Kidney glomerular epithelial cell (primary cell): ENCODE data around the gene ERN1.

ENCODE experiments used
- DNase-seq: peaks from one replicate; lab custom pipeline; 2025; lab: John Stamatoyannopoulos, UW

The ERN1 gene

DNA sequence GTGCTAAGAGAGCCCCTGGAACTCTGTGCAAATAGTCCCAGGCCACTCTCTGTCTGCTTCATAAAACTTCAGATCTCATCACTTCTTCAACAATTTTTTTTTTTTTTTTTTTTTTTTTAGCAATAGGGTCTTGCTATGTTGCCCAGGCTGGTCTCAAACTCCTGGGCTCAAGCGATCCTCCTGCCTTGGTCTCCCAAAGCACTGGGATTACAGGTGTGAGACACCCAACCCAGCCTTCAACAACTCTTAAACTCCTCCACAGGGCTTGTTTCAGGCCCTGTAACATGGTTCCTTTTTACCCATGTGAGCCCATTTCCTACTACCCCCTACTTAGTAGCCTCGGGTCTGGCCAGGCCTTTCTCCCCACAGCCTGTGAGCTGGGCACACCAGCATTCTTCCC is 70.2 kb downstream of the ERN1 start:
- DNase-seq = no peak

DNA sequence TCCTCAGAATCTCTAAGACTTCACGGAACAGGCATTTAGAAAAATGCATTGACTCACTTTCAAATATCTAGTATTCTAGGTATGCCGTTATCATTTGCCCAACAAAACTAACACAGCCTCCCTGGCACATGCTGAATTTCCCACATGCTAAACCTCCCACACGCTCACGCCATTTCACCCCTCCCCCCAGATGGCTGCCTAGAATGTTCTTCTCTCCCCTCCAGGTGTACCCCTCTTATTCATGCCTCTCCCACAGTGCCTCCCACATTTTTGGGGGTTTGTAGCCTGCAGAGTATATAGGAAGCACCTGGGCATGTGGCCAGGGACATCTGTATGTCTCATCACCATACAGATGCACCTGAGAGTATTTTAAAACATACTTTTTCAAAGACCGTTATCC is 71.3 kb downstream of the ERN1 start:
- DNase-seq = peak; percentile 41

DNA sequence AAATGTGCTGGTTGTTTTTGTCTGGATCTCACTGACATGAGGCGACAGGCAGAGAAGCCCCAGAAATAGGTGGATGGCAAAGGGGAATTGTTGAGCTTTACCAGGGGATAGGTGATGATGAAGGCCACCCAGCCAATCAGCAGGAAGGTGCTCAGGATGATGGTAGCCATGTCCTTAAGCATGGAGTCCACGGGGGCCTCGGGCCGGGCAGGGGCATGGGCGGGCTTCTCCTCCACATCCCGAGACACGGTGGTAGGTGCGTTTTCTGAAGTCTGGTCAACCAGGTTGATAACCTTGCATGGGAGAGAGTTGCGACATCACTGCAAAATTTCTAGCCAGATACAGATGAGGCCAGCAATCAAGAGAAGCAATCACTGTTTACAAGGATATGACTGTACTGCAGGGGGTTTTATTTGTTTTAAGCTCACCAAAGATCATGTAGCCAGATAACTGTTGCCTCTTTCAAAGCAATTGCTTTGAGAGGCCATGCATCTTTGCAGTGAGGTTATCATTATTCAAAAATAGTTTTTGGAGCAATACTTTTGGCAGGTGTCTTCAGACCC is 72.2 kb downstream of the ERN1 start:
- no peak for DNase-seq

DNA sequence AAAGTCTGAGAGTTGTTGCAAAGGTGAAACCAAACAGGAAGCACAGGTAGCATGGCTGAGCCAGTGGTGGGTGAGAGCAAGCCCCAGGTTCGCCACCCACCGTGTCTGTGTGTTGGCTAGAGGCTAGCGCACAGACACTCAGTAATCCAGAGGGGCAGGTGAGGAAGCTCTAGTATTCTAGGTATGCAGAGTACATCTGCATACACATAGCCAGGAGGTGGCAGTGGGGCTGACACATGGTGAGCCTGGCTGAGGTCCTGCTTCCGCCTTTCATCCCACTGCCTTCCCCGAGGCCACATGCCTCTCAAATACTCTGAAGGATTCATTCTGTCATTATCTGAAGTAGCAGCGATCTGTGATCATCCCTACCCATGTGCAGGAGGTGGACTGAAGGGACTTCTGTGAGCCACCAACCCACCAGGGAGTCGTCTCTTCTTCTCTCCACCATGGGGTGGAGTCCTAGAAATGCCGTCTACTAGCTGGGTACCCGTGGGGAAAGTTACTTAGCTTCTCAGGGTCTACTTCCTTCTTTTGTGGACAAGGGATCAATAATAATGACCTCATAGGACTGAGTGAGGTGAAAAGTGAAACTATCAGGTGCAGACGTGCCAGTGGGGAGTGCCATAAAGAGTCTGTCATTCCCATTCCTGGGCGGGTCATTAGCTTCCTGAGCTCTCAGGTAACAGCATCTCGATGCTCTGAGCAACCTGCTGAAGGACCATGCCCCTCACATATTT is 73.5 kb downstream of the ERN1 start:
- DNase-seq = no peak

DNA sequence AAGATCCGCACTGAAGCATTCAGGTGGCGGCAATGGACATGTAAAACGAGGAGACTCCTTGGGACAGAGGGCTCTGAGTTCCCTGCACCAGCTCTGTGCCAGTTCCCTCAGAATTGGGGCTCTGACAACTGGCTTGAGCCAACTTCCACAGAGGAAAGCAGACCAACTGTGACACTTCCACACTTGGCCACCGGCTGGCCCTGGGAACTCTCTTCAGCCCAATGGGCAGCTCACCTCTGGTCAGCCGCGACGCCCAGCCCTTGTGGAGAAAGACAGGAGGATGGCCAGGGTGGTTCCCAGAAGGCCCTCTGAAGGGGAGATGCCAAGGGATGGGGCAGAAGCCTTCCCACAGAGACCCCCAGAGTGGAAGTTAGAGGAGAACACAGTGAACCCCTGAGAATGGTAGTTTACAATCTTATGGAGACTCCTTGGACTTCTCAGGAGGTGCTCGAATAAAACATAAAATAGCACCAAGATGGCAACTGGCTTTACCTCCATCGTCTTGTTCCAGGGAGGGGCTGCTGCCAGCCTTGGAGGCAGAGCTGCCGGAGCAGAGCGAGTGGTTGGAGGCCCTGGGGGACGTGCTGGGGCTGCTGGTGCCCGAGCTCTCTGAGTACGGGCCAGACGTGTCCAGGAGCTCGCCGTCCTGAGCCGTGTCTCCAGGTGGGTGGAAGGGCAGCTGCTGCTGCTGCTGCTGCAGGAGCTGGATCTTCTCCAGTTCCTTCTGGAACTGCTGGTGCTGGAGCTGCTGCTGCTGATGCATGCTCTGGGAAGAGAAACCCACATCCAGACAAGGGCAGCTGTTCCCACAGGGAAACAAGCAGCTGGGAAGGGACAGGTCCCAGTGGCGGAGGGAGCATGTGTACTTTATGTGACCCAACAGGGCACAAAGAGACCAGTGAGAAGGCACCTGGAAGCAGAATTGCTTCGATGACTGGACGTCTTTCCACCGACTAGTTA is 74.5 kb downstream of the ERN1 start:
- no peak for DNase-seq

DNA sequence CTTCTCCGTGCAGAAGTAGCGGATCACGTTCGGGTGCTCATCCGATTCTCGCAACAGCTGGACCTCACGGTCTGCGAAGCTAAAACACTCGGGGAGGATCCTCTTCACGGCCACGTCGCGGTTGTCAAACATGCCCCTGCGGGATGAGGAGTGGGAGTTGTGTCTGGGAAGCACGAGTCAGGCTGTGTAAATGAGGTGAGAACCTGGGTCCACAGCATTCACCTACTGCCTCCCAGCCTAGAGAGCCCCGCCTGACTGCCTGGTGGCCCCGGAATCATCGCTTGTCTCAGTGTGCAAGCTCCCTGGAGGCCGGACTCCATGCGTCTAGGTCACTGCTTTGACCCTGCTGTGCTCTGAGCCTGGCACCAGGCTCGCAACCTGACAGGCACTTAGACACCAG is 75.6 kb downstream of the ERN1 start:
- DNase-seq = no peak

DNA sequence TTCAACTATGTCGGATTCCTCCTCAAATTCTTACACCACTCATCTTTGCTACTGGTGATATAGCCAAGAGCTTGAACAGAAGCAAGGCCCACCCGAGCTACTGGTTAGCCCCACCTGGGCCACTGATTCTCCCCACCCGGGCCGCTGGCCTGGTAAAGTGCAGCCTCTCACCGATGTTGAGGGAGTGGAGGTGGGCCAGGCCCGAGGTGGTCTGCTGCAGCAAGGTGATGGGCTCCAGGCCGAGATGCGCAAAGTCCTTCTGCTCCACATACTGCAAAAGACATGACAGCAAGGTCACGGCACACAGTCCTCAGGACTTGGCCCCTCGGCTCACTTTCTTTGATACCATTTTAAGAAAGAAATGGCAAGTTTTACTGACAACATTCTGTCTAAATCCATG is 76.8 kb downstream of the ERN1 start:
- DNase-seq = no peak

DNA sequence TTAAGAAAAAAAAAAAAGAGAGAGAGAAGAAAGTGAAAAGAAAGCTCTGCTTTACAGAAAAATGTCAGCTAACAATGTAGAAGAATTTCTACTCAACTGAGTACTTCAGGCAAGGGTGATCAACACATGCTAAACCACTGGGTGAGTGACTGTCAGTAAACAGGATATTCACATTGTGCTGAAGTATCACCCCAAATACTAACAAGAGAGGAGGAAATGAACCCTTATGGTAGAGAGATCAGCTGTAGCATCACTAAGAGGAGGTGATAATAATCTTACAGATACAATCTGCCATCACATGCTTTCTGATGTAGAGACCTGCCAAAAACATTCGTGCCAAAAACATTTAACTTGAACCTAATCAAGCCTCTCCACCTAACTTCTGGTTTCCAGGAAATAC is 78.8 kb downstream of the ERN1 start:
- DNase-seq = no peak

DNA sequence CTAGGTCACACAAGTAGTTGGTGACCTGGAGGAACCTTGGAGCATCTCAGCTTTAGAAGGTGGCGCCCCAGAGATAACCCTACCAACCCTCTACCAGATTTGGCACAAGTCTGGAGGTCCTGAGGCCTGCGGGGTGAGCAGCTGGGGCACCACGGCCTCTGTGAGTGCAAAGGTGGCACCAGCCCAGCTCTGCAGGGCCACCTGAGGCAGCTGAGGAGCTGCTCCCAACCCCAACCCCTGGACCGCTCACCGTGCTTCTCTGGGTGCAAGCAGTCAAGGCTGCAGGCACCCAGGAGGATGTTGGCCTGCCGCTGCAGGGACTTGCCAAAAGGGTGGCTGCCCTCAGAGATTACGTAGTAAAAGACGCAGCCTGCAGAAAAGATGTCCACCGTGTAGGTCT is 81.1 kb downstream of the ERN1 start:
- no peak for DNase-seq

DNA sequence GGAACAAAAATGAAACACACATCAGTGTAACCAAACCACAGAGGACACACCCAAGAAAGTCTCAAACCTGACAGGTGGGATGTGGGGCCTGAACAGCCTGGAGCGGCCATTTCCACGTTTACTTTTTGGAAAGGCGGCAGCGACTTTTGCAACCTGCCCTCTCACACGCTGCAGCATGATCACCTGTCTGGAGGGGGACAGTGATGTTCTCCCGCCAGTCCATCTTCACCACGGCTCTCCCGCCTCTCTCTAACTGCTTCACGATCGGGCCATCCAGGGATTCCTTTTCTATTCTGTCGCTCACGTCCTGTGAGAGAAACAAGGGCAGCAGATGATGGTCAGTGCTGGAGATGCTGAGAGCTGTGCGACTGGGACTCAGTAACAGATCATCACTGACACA is 84.8 kb downstream of the ERN1 start:
- no peak for DNase-seq

DNA sequence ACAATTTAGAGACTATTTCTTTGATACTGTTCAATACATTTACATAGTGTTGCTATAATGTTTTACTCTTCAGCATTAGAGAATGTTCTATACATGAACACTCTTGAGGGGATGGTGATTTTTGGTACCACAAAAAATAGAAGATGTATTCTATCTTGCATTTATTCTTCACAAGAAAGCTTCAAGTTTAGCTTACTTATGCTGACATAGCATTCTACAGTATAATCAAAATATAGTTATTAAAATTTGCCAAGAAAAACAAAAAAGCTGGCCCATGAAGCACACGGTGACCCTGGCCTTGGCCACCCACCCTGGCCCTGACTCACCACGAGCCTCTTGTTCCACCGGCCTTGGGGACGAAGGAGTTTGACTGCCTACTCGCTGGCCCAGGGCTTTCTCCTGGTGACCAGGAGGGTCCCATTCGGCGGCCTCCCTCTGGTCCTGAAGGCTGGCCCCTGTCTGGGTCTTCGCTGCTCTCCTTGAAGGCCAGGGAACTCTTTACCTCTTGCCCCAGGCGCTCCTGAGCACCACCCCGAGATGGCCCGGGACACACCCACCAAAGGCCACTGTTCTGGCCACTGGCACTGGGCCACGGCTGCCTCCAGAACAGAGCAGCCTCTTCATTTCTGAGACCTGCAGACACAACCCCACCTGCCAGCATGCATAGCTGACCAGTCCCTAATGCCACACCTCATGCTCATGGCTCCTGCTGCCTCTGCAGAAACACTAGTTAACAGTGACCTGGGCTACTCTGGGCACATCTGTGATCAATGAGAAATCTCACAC is 87.1 kb downstream of the ERN1 start:
- DNase-seq = no peak

DNA sequence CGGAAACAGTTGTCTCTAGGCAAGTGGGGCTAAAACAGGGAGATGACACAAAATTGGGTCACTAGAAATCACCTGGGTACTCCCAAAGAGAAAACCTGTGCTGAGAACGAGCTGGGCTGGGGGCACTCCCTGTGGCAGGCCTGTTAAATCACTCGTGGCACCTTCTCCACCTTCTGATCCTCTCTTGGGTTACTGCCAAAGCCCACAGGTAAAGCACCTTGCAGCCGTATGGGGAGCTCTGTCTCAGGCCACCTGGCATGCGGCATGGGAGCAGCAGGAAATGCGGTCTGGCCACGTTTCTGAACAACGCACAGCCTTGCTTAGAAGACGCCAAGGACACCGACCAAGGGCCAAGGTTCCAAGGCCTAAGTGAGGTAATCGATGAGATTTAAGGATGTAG is 88.0 kb downstream of the ERN1 start:
- no peak for DNase-seq

DNA sequence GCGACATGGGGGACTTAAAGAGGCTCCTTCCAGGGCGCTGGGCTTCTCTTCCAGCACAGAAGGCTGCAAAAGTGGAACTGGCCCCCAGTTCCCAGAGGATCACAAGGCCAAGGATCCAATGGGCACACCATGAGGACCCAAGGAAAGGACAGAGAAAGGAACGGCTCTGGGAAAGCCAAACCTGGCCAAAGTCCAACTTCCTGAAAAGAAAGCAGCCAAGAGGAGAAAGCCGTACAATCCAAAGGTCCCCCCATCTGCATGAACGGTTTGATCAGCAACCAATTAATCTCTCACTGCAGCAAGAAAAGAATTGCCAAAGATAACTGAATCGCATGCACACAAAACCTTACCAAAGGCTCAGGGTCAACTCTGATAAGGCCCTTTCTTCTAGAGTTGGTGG is 89.7 kb downstream of the ERN1 start:
- DNase-seq = no peak

DNA sequence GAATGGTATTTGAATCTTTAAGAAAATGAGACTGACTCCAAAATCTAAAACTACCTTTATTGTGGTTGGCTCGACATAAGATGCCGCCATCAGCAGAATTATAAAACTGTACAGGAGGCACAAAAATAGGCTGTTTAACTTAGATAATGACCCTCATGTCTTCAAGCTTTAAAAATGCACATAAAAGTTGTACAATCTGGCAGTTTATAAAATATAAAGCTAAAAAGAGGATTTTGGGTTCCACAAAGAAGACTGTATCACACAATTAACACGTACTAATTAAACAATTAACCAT is 90.9 kb downstream of the ERN1 start:
- DNase-seq = no peak

DNA sequence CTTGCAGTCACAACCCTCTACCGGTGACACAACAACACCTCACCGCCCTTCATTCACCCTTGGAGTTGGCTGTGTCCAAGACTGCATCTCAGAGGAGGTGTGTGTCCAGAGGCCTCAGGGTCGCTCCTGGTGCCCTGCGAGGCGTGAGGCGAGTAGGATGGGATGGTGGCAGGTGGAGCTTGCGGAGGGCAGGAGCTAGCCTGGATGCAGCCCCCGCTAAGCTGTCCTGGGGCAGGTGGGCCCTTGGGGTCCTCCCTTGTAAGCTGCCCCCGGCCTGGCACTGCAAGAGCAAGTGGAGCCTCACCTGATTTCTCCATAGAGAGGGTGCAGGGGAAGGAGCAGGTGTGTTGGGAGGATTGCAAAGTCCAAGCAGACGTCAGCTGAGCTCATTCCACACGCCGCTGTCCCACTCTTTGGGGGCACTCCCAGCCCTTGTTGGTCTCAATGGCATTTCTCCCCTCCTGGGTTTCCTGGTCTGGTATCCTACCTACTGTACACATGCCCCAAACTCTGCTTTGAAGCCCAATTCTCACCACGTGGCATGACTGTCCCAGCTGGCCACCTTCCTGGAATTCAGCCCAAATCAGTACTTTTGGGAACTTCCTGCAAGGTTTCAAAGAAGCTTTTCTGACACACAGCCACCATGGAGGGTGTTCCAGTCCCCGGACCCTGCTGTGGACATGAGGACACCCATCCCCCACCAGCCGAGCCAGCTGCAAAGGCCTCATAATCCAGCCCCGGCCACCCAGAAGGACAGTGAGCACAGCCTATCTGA is 91.4 kb downstream of the ERN1 start:
- DNase-seq = no peak

DNA sequence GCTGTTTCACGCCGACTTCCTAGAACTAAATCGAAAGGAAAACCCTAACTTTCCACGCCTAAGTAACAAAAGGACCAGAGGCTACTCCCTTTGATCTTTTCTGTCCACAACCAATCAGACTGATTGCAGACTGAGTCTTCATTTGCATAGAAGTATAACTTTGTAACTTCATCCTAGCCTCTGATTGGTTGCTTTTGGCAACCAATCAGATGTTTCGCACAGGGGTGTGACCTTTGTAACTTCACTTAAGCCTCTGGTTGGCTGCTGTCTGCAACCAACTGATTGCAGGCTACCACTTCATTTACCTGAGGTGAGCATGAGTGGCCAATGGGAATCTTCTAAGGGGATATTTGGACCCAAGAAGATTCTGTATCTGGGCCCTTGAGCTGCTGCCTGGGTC is 92.1 kb downstream of the ERN1 start:
- no peak for DNase-seq

DNA sequence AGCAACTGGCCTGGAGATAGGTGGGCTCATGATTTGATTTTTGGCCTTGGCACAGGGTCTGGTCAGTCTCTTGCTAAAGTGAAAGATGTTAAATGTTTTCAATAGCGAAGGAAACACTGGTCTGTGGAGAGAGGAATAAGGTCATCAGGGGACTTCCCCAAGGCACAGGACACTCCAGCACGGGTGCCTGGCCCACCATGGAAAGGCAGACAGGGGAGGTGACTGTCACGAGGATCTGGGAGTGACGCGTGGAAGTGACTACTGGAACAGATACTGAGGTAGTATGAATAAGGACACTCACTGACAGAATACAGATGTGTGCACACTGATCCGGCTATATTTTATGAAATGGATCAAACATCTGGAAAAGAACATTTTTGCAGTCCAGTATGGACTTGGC is 92.8 kb downstream of the ERN1 start:
- no peak for DNase-seq

DNA sequence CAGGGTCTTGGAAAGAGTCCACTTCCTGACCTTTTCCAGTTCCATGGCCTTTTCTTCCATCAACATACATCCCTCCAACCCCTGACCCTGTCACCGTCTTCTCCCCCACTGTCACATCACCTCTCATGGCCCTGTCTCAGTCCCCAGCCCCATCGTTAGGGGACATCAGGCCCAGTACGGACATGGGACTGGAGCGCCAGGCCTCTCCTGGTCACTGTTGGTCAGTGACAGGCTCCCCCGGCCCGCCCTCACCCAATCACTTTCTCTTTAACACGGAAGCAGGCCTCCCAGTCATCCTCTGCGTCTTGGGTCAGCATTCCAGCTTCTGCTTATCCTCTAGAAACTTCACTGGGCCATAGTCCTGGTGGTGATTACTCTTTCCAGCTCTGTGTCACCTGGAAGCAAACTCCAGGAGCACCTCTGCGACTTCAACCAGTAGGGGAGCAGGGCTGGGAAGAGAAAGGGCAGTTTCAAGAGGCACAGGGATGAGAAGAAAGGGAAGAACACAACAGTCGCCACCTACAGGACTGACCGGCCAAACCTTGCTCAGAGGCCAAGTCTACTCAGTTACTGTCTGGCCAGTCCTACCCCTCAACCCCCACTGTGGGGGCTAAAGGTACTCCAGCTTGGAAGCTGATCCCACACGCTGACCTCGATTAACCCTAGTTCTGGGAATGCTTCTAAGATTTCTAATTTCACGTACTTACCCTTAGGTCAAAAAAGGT is 93.6 kb downstream of the ERN1 start:
- no peak for DNase-seq

DNA sequence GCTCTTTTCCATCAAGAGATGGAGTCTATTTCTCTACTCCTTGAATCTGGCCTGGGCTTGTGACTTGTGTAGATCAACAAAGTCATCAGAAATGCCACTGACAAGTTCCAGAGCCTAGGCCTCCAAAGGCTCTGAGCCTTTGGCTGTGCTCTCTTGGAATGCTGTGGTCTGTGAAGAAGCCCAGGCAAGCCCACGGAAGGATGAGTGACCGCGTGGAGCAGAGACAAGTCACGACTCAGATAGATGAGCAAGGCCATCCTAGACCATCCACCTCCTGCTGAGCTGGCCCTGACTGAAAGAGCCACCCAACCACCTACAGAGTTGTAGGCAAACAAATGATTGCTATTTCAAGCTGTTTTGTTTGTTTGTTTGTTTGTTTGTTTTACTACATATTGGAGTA is 97.9 kb downstream of the ERN1 start:
- peak; percentile 4 for DNase-seq

DNA sequence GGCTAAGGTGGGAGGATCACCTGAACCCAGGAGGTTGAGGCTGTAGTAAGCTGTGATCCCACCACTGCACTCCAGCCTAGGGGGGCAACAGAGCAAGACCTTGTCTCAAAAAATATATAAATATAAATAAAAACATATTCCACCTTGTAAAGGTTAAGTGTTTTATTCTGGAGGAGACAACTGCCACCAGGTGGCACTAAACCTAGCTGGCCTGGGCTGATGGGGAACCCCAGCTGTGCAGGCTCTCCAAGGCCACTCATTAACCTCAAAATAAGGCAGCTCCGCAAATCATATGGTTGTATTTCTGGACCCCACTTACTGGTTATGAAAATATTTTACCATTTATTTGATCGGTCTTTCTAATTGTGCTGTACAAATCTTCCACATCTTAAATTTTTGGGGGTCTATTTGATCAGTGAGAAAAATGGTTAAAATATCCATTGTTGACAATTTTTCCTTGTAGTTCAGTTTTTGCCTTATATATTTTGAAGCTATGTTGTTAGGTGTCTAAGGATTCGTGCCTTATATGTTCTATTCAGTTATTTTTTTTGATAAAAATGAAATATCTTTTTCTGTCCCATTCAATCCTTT is 101.0 kb downstream of the ERN1 start:
- DNase-seq = no peak
